ENCODE measurements around the gene PRDM16. TPM values are rescaled to one million over a fixed set of nuclear protein-coding genes. Genes with fewer than 3 reads are reported as not detected.

Gene PRDM16
- total and polyA plus RNA-seq, 2 of the 13 experiments (the other 11 are each of a cell fraction or from before 2014, with no cell fraction given): 0.15 to 0.81 TPM

DNA sequence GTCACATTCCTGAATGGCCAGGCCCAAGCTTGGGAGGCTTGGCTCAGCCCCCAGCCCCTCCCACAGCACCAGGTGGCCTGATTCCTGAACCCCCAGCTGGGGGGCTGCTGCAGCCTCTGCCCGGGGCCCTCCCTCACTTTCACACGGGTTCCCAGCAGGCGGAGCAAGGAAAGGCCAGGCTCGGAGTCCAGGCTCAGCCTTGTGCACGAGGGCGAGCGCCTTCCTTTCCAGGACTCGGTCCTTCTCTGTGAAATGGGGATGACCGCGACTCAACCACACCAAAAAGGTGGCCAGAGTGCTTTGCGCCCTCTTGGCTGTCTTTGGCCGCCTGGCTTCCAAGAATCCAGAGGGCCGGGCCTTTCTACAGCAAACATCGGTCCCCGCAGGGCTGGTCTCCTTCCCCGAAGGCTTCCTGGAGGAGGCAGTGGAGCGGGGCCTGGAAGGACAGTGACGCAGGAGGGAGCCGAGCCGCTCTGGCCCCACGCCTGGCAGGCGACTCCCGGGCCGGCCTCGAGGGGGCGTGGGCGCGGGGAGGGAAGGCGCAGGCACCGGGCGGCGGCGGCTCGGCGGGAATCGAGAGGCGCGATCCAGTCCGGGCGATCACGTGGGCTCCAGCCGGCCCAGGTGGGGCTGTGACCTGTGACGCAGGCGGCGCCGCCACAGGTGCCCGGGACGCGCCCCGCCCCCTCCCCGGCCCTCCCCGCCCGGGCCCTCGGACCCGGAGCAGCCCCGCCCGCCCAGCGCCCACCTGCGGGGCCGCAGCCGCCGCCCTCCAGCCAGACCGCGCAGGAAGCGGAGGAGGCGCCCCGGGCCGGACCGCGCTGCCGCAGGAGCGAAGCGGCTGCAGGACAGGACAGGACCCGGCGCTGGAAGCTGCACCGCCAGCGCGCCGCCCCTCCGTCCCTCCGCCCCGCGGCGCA lies 385.1 kb downstream of the PRDM16 start, which contains the start of gene ARHGEF16 (continued):
- TF ChIP-seq, protein P1, sequence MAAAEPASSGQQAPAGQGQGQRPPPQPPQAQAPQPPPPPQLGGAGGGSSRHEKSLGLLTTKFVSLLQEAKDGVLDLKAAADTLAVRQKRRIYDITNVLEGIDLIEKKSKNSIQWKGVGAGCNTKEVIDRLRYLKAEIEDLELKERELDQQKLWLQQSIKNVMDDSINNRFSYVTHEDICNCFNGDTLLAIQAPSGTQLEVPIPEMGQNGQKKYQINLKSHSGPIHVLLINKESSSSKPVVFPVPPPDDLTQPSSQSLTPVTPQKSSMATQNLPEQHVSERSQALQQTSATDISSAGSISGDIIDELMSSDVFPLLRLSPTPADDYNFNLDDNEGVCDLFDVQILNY (CRISPR knock-in tag; conservative IDR thresholded peaks at IDR 0.05): peak; percentile 63; the same call in 1 of the 2 replicates
- TF ChIP-seq, protein P2, sequence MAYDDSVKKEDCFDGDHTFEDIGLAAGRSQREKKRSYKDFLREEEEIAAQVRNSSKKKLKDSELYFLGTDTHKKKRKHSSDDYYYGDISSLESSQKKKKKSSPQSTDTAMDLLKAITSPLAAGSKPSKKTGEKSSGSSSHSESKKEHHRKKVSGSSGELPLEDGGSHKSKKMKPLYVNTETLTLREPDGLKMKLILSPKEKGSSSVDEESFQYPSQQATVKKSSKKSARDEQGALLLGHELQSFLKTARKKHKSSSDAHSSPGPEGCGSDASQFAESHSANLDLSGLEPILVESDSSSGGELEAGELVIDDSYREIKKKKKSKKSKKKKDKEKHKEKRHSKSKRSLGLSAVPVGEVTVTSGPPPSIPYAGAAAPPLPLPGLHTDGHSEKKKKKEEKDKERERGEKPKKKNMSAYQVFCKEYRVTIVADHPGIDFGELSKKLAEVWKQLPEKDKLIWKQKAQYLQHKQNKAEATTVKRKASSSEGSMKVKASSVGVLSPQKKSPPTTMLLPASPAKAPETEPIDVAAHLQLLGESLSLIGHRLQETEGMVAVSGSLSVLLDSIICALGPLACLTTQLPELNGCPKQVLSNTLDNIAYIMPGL (CRISPR knock-in tag; IDR thresholded peaks at IDR 0.05; ENCODE audit: borderline replicate concordance in 1 of 2, low read depth in 1 of 2): 0 out of 4 replicates have a peak, but pooled peaks of 1 of the 2 experiments have one; percentile 17
- TF ChIP-seq RBM22 (optimal IDR thresholded peaks at IDR 0.05; ENCODE audit: low read length) (no peak), ZNF335 (CRISPR knock-in tag; IDR thresholded peaks at IDR 0.05) (no peak), ZNF660 (CRISPR knock-in tag; IDR thresholded peaks at IDR 0.05; ENCODE audit: borderline replicate concordance, low read depth) (no peak), ZNF749 (CRISPR knock-in tag; IDR thresholded peaks at IDR 0.05; ENCODE audit: borderline replicate concordance) (peak; percentile 41; the same call in 1 of the 2 replicates), RFX5 (IDR thresholded peaks at IDR 0.05; ENCODE audit: low read depth, low read length) (no peak), ZNF614 (CRISPR knock-in tag; IDR thresholded peaks at IDR 0.05; ENCODE audit: borderline replicate concordance) (peak; percentile 38; the same call in 1 of the 2 replicates), SMC3 (IDR thresholded peaks at IDR 0.05; ENCODE audit: low read length) (peak; percentile 15; the same call in 1 of the 2 replicates), SOX13 (IDR thresholded peaks at IDR 0.05) (no peak), SOX13 (CRISPR knock-in tag; conservative IDR thresholded peaks at IDR 0.05 in 1 of 2, IDR thresholded peaks at IDR 0.05 in 1 of 2) (no peak; a peak in 1 of 4 replicates), TEAD3 (CRISPR knock-in tag; optimal IDR thresholded peaks at IDR 0.05; ENCODE audit: borderline replicate concordance) (peak; percentile 58), TBX3 (IDR thresholded peaks at IDR 0.05; ENCODE audit: borderline replicate concordance) (no peak), SMYD3 (CRISPR knock-in tag; IDR thresholded peaks at IDR 0.05) (0 out of 2 replicates have a peak, but pooled peaks have one; percentile 34), ZNF12 (CRISPR knock-in tag; IDR thresholded peaks at IDR 0.05) (0 out of 2 replicates have a peak, but pooled peaks have one; percentile 6), ZNF431 (CRISPR knock-in tag; IDR thresholded peaks at IDR 0.05; ENCODE audit: borderline replicate concordance, low read depth) (peak; percentile 55; the same call in 1 of the 2 replicates)
- TF ChIP-seq, protein P3, sequence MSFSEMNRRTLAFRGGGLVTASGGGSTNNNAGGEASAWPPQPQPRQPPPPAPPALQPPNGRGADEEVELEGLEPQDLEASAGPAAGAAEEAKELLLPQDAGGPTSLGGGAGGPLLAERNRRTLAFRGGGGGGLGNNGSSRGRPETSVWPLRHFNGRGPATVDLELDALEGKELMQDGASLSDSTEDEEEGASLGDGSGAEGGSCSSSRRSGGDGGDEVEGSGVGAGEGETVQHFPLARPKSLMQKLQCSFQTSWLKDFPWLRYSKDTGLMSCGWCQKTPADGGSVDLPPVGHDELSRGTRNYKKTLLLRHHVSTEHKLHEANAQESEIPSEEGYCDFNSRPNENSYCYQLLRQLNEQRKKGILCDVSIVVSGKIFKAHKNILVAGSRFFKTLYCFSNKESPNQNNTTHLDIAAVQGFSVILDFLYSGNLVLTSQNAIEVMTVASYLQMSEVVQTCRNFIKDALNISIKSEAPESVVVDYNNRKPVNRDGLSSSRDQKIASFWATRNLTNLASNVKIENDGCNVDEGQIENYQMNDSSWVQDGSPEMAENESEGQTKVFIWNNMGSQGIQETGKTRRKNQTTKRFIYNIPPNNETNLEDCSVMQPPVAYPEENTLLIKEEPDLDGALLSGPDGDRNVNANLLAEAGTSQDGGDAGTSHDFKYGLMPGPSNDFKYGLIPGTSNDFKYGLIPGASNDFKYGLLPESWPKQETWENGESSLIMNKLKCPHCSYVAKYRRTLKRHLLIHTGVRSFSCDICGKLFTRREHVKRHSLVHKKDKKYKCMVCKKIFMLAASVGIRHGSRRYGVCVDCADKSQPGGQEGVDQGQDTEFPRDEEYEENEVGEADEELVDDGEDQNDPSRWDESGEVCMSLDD (CRISPR knock-in tag; IDR thresholded peaks at IDR 0.05; ENCODE audit: borderline replicate concordance): peak; percentile 75
- TF ChIP-seq, protein P4, sequence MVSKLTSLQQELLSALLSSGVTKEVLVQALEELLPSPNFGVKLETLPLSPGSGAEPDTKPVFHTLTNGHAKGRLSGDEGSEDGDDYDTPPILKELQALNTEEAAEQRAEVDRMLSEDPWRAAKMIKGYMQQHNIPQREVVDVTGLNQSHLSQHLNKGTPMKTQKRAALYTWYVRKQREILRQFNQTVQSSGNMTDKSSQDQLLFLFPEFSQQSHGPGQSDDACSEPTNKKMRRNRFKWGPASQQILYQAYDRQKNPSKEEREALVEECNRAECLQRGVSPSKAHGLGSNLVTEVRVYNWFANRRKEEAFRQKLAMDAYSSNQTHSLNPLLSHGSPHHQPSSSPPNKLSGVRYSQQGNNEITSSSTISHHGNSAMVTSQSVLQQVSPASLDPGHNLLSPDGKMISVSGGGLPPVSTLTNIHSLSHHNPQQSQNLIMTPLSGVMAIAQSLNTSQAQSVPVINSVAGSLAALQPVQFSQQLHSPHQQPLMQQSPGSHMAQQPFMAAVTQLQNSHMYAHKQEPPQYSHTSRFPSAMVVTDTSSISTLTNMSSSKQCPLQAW (CRISPR knock-in tag; IDR thresholded peaks at IDR 0.05): no peak
- TF ChIP-seq, protein P5, sequence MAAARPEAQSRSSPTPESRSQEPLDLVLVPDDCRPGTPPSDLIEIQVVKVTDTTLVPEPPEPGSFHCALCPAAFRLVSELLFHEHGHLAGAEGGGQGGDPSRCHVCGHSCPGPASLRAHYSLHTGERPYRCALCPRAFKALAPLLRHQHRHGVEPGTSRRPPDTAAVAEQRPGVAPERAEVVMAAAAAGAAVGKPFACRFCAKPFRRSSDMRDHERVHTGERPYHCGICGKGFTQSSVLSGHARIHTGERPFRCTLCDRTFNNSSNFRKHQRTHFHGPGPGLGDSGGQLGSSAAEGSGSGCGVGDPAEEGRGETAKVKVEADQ (CRISPR knock-in tag; IDR thresholded peaks at IDR 0.05; ENCODE audit: borderline replicate concordance): no peak
